PC-9 (cell line): ENCODE measurements around the gene ETHE1. TPM values are rescaled to one million over a fixed set of nuclear protein-coding genes. Genes with fewer than 3 reads are reported as not detected.

Experiments
- BruUV-seq: library from RNA; stranded (reverse); fragments of 400-500 nt; replicated peaks from 2 replicates; lab custom pipeline; 2021; lab: Mats Ljungman, UMichigan
- CTCF ChIA-PET: fragments of 300-600 bp; sonication (Branson Sonifier 250); formaldehyde crosslinking; loops from one replicate; lab custom pipeline; 2022; ENCODE audit warnings: antibody characterized with exemption; lab: Charles Lee
- POLR2A ChIA-PET: fragments of 300-600 bp; sonication (Branson Sonifier 250); formaldehyde crosslinking; loops from one replicate; lab custom pipeline; 2022; ENCODE audit warnings: antibody characterized with exemption; ENCODE audit not compliant: unreplicated experiment; lab: Charles Lee
- DNase-seq, 2 experiments: peaks; one replicate each; pipeline versions ENCODE4 v3.0.0 to v3.0.0-alpha.2; 2015 to 2022; ENCODE audit warnings: mixed read lengths in 1 of 2
- H2AFZ ChIP-seq: fragments of 200-600 bp; sonication (generic); 2 replicates; pipeline ENCODE4 v1.8.1; 2017; ENCODE audit warnings: antibody characterized with exemption
- H3F3A ChIP-seq: fragments of 200-600 bp; sonication (generic); 2 replicates; pipeline ENCODE4 v1.8.1; 2017; ENCODE audit warnings: antibody characterized with exemption, mild to moderate bottlenecking, low read depth; ENCODE audit not compliant: insufficient read depth
- H3K27ac ChIP-seq: fragments of 200-600 bp; sonication (generic); 2 replicates; pipeline ENCODE4 v1.6.1; 2016; ENCODE audit warnings: mixed run types
- H3K27me3 ChIP-seq: fragments of 200-600 bp; sonication (generic); 2 replicates; pipeline ENCODE4 v1.6.1; 2016; ENCODE audit warnings: low read depth, mixed run types; ENCODE audit not compliant: insufficient read depth
- H3K36me3 ChIP-seq: fragments of 200-600 bp; sonication (generic); 2 replicates; pipeline ENCODE4 v1.6.1; 2016; ENCODE audit warnings: low read depth, mixed run types
- H3K4me1 ChIP-seq: fragments of 200-600 bp; sonication (generic); replicated peaks from 2 replicates; pipeline ENCODE4 v1.6.1; 2016; ENCODE audit warnings: mixed run types; ENCODE audit not compliant: insufficient read depth
- H3K4me2 ChIP-seq: fragments of 200-600 bp; sonication (generic); 2 replicates; pipeline ENCODE4 v1.6.1; 2017; ENCODE audit warnings: mixed run types
- H3K4me3 ChIP-seq: fragments of 200-600 bp; sonication (generic); 2 replicates; pipeline ENCODE4 v1.6.1; 2016; ENCODE audit warnings: mixed run types
- H3K79me2 ChIP-seq: fragments of 200-600 bp; sonication (generic); 2 replicates; pipeline ENCODE4 v1.6.1; 2017; ENCODE audit warnings: low read depth, mixed run types
- H3K9me2 ChIP-seq: fragments of 200-600 bp; sonication (generic); 2 replicates; pipeline ENCODE4 v1.8.1; 2017; ENCODE audit warnings: mild to moderate bottlenecking; ENCODE audit not compliant: insufficient read depth
- H3K9me3 ChIP-seq: fragments of 200-600 bp; sonication (generic); 2 replicates; pipeline ENCODE4 v1.8.1; 2016; ENCODE audit warnings: low read depth; ENCODE audit not compliant: insufficient read depth
- H4K20me1 ChIP-seq: fragments of 200-600 bp; sonication (generic); 2 replicates; pipeline ENCODE4 v1.8.1; 2017; ENCODE audit not compliant: insufficient read depth
- EZH2 ChIP-seq: fragments of 200-600 bp; sonication (generic); IDR thresholded peaks from 2 replicates; pipeline ENCODE4 v1.8.0; 2017; ENCODE audit warnings: antibody characterized with exemption, low read depth
- intact Hi-C: fragments of 100-400 bp; cut with micrococcal nuclease; formaldehyde crosslinking; loops from one replicate; pipeline ENCODE4 v1.10.0; 2022; ENCODE audit not compliant: unreplicated experiment
- total RNA-seq: library from RNA; stranded (reverse); gene quantifications from 2 replicates; pipeline ENCODE4 v1.2.3, GENCODE V29; 2021
- TF ChIP-seq, protein P1 (sequence below): fragments of 200-600 bp; sonication (generic); conservative IDR thresholded peaks from 2 replicates; pipeline ENCODE4 v1.6.1; 2017; ENCODE audit warnings: mixed run types, antibody characterized with exemption, mild to moderate bottlenecking, moderate library complexity

Gene ETHE1
- total RNA-seq, 1 experiment from 2014 or later = 83.4 TPM

GRCh38 chr19:43498233-43498842 is 28.7 kb downstream of the ETHE1 start:
- H3K4me2 ChIP-seq = no peak overlapping the region
- H3K9me3 ChIP-seq = no peaks in the 10 kb centered on the region
- no peaks in the 10 kb centered on the region for H4K20me1 ChIP-seq
- DNase-seq = no peak
- POLR2A ChIA-PET = no interaction called here
- no peak overlapping the region for H2AFZ ChIP-seq
- H3K27me3 ChIP-seq = no peaks in the 10 kb centered on the region
- no TSS peak for BruUV-seq
- H3K27ac ChIP-seq = no peak overlapping the region
- intact Hi-C loops = no loop called here
- peaks cover 13% of the 10 kb centered on the region; the same call in 1 of the 2 replicates for H3F3A ChIP-seq
- TF ChIP-seq, protein P1, sequence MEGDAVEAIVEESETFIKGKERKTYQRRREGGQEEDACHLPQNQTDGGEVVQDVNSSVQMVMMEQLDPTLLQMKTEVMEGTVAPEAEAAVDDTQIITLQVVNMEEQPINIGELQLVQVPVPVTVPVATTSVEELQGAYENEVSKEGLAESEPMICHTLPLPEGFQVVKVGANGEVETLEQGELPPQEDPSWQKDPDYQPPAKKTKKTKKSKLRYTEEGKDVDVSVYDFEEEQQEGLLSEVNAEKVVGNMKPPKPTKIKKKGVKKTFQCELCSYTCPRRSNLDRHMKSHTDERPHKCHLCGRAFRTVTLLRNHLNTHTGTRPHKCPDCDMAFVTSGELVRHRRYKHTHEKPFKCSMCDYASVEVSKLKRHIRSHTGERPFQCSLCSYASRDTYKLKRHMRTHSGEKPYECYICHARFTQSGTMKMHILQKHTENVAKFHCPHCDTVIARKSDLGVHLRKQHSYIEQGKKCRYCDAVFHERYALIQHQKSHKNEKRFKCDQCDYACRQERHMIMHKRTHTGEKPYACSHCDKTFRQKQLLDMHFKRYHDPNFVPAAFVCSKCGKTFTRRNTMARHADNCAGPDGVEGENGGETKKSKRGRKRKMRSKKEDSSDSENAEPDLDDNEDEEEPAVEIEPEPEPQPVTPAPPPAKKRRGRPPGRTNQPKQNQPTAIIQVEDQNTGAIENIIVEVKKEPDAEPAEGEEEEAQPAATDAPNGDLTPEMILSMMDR = no peak
- TF ChIP-seq EZH2 = no peak
- CTCF ChIA-PET = no interaction called here
- H3K4me1 ChIP-seq = no peaks in the 10 kb centered on the region; the same call in 1 of the 2 replicates
- no peak overlapping the region for H3K4me3 ChIP-seq
- peaks cover 5% of the 10 kb centered on the region; the same call in 1 of the 2 replicates for H3K36me3 ChIP-seq
- peaks cover 9% of the 10 kb centered on the region for H3K79me2 ChIP-seq
- H3K9me2 ChIP-seq = no peaks in the 10 kb centered on the region

DNA sequence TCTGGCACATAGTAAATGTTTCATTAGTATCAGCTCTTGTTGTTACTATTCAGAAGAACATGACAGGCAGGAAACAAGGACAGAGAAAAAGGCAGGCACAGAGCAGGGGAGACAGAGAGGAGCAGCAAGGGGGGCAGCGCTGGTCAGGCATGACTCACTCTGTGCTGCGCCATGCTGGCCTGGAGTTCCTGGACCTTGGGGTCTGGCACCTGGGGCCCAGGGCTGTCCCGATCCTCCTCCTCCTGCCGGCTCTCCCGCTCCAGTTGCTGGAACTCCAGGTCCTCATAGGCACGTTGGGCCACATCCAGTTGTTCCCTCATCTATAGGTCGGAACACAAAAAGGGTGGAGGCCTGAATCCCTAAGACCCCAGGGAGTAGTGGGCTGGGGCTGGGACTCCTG is 30.0 kb downstream of the ETHE1 start:
- Histone ChIP-seq H3K9me2 (no peaks in the 10 kb centered on the region), H3K36me3 (peaks cover 5% of the 10 kb centered on the region; the same call in 1 of the 2 replicates), H3K27ac (no peak overlapping the region), H3K4me2 (no peak overlapping the region), H4K20me1 (no peaks in the 10 kb centered on the region), H3K4me1 (no peaks in the 10 kb centered on the region), H3K9me3 (no peaks in the 10 kb centered on the region), H2AFZ (no peak overlapping the region), H3K4me3 (no peak overlapping the region), H3F3A (peaks cover 13% of the 10 kb centered on the region; the same call in 1 of the 2 replicates), H3K79me2 (no peaks in the 10 kb centered on the region), H3K27me3 (no peaks in the 10 kb centered on the region)
- POLR2A ChIA-PET = interaction anchor here (0.5 kb wide), 2 partner anchors 31 to 599 kb away, joined by 4 to 5 read pairs; partner anchors contain the start of gene LYPD3
- TF ChIP-seq, protein P1 = no peak
- TF ChIP-seq EZH2 = no peak
- intact Hi-C loops = no loop called here
- CTCF ChIA-PET = no interaction called here
- no TSS peak for BruUV-seq
- no peak for DNase-seq

DNA sequence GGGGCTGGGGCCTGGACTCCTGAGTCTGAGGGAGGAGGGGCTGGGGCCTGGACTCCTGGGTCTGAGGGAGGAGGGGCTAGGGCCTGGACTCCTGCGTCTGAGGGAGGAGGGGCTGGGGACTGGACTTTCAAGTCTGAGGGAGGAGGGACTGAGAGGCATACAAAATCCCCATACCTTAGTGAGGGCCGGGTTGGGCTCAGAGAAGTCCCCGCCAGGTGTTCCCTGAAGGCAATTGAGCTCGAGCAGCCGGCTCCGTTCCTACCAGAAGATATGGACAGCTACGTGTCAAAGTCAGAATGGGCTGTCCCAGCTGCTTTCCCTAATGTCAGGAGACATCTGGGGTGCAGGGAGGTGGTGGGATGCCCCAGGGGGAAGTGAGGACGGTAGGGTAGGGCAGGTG is 31.9 kb downstream of the ETHE1 start:
- intact Hi-C loops = no loop called here
- Histone ChIP-seq H3K4me2 (no peak overlapping the region), H3F3A (peaks cover 13% of the 10 kb centered on the region; the same call in 1 of the 2 replicates), H3K79me2 (no peaks in the 10 kb centered on the region), H3K4me1 (no peaks in the 10 kb centered on the region), H3K9me2 (no peaks in the 10 kb centered on the region), H3K4me3 (no peak overlapping the region), H4K20me1 (no peaks in the 10 kb centered on the region), H3K27me3 (no peaks in the 10 kb centered on the region), H3K27ac (no peak overlapping the region), H3K9me3 (no peaks in the 10 kb centered on the region), H2AFZ (no peak overlapping the region), H3K36me3 (peaks cover 5% of the 10 kb centered on the region; the same call in 1 of the 2 replicates)
- DNase-seq = no peak
- no TSS peak for BruUV-seq
- ChIA-PET CTCF (interaction anchor here (0.6 kb wide), 1 partner anchor 194 kb away, joined by 9 read pairs; no protein-coding TSS in a partner anchor), POLR2A (no interaction called here)
- no peak for TF ChIP-seq EZH2
- TF ChIP-seq, protein P1 = no peak
